Hippocampal formation (tissue), 2 donors: ENCODE results near the gene RXFP4.
"Not testable (repeated sequence)": the region's sequence is repeated elsewhere in the genome, so short reads cannot be mapped to it uniquely, and the experiment has no call there.

ENCODE experiments used
- DNase-seq, 2 donors: peaks; one replicate each; lab custom pipeline; 2025; lab: John Stamatoyannopoulos, UW

The RXFP4 gene

DNA sequence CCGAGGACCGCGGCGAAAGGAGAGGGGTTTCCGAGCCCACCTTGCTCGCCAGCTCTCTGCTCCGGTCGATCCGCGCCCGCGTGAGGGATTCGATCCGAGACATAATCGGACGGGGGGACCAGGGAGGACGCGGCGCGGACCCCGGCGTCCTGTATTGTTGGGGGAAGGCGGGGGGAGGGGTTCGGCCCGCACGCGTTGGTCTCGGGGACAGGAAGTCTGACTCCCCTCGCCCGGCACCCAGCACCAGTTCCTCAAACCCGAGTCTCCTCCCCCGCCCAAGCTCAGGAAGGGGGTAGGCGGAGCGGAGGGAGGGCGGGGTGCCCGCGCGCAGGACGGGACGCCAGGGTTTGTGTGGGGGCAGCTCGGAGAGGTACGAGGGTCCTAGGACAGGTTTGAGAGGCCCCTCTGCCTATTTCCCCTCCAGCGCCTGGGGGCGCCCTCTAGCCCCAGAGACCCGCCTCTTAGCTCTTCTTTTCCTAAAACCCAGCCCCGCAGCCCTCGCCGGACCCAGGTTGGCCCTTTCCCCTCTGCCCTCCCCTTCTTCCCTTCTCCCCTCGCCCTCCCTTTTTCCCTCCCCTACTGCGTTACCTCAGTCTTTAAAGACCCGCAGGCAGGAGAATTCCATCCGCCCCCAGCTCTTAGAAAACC is 37.0 kb downstream of the RXFP4 start, which contains the start of gene ARHGEF2:
Gene ARHGEF2, minus strand, starts transcription at position 223 of the 648 bp plus-strand sequence. Its CDS starts 120 bp downstream, at position 103.
- DNase-seq: peak in 1 of 2 donors; percentile 70

GRCh38 chr1:155978973-155979429 is 37.6 kb downstream of the RXFP4 start:
- DNase-seq: no peak

- DNase-seq: no peak
Measured at GRCh38 chr1:155979597-155980343, 38.3 kb downstream of the RXFP4 start.

GRCh38 chr1:155981266-155982088 is 40.0 kb downstream of the RXFP4 start:
- no peak for DNase-seq

DNA sequence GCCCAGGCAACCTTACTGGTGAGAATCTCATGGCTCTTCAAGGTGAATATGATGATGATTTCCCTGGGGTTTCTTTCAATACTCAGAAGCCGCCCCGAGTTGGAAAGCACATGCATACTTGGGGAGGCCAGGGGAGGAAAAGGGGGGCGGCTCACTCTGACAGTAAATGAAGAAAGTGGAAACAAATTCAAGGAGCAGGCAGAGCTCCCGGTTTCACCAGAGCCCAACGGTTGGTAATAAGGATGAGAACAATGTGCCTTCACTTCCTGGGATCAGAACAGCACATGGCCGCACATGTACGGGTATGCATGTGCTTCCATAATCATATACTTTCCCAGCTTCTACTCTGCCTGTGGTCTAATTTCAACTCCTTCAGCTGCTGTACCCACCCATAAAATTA is 40.7 kb downstream of the RXFP4 start:
- no peak for DNase-seq

- no peak for DNase-seq
Measured at GRCh38 chr1:155983191-155984024, 42.0 kb downstream of the RXFP4 start.

DNA sequence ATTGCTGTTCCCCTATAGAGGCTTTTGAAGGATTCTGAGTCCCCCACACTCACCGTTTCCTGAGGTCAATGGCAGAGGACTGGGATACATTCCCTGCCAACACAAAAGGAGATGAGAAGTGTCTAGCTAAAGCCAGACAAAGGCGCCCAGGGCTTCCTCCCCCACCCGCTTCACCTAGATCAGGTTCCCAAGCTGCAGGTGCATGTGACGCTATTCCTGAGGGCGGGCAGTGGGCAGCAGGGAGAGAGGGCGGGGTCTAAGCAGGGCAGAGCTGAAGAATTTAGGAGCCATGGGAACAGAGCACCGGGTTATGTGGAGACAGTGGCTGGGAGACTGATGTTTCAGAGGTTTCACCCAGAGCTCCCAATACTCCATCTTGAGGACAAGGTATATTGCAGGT is 42.9 kb downstream of the RXFP4 start:
- no peak for DNase-seq

DNA sequence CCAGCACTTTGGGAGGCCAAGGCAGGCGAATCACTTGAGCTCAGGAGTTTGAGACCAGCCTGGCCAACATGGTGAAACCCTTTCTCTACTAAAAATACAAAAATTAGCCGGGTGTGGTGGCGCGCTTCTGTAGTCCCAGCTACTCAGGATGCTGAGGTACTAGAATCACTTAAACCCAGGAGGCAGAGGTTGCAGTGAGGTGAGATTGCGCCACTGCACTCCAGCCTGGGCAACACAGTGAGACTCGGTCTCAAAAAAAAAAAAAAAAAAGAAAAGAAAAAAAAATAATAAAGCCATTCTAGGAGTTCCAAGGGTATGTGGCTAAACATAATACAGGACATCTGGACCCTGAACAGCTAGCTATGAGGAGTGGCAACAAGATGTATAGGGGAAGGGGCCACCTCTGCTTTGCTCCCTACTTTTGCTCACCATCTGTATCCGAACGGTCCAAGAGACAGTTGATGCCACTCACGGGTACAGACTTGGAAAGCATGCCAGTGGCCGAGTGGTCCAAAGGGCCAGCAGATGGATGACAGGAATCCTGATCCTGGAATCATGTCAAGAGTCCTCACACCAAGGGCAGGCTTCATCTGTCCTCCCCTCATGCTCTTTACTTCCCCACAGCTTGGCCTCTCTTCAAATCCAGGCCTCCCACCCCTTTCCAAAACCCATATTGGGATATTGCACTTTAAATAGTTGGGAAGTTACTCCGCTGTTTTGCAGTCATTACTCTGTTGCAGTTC is 43.6 kb downstream of the RXFP4 start:
- not testable (repeated sequence) for DNase-seq

DNA sequence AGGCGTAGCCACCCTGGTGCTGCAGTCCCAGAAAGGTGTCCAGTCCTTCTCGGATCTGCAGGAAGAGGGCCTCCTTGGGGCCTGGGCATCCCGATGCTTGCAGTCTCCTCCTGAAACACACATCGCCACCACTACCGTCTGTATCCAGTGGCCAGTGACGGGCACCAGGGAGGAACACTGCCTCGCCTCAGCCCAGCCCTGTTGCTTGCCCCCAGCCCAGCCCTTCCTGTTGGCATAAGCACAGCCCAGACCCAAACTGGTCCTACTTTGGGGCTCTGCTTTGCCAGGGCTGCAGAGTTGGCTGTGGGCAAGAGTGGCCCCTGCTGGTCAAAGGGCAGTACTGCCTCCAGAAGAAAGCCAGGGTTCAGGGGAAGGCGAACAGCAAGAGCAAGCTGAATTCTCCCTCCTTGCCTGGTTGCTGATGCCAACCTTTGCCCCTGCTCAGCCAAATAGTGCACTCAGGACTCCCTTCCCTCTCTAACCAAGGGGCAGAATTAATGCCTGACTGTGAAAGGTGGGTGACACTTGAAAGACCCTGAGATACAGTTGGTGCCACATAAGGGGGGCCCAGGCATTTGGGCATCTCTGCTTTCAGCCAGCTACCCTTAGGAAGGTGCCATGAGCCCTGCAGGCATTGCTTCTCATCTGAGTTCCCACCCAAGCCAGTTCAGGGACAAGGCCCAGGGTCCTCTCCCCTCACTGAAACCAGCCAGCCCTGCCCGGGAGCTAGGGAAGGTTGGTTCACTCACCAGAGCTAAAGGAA is 48.0 kb downstream of the RXFP4 start:
- peak; percentile 62 to 84 for DNase-seq

GRCh38 chr1:155990005-155990739 is 48.7 kb downstream of the RXFP4 start:
- DNase-seq: no peak
